Measurements from ENCODE around the gene LST1. TPM values are rescaled to one million over a fixed set of nuclear protein-coding genes. Genes with fewer than 3 reads are reported as not detected.

The LST1 gene
- total RNA-seq, 2 experiments from 2014 or later = 3.0 to 4.2 TPM

GRCh38 chr6:31580807-31581433 is 5.2 kb upstream of the LST1 start:
- H2AFZ ChIP-seq (ENCODE audit: low read length) = peak overlapping the region; percentile 12; the same call in 1 of the 2 replicates
- peak; percentile 89 for DNase-seq (ENCODE audit: low spot score)
- H3K4me2 ChIP-seq (ENCODE audit: low read length) = peak overlapping the region; percentile 88
- no TSS peak for BruUV-seq (replicated peaks)
- POLR2A ChIA-PET = interaction anchor here (0.8 to 6.0 kb wide), 3 partner anchors 11 to 16 kb away, joined by 5 to 49 read pairs (median 6); no protein-coding TSS in a partner anchor
- intact Hi-C loops (cut with micrococcal nuclease; ENCODE audit: unreplicated experiment) = loop anchor here (1.0 to 10.0 kb wide), 4 partner anchors 16 to 176 kb away; partner anchors contain the start of genes MICA and NFKBIL1
- no peaks in the 10 kb centered on the region for H3K9me3 ChIP-seq (ENCODE audit: low read length)
- CTCF ChIA-PET (ENCODE audit: unreplicated experiment) = interaction anchor here (0.8 to 4.4 kb wide), 4 partner anchors 12 to 32 kb away, joined by 3 to 27 read pairs (median 3); partner anchors contain the start of gene NCR3
- H3K27ac ChIP-seq (ENCODE audit: low read depth, low read length, poor library complexity, severe bottlenecking) = peak overlapping the region; percentile 86
- H4K20me1 ChIP-seq (ENCODE audit: insufficient read depth, low read length) = no peaks in the 10 kb centered on the region
- H3K79me2 ChIP-seq (ENCODE audit: insufficient read depth, low read depth, low read length) = peaks cover 13% of the 10 kb centered on the region; the same call in 1 of the 2 replicates
- H3K4me1 ChIP-seq (ENCODE audit: insufficient read depth, low read length, poor library complexity, severe bottlenecking) = peaks cover 78% of the 10 kb centered on the region
- H3K4me3 ChIP-seq (ENCODE audit: low read depth, low read length, poor library complexity, severe bottlenecking) = peak overlapping the region; percentile 87
- TF ChIP-seq, protein P1, sequence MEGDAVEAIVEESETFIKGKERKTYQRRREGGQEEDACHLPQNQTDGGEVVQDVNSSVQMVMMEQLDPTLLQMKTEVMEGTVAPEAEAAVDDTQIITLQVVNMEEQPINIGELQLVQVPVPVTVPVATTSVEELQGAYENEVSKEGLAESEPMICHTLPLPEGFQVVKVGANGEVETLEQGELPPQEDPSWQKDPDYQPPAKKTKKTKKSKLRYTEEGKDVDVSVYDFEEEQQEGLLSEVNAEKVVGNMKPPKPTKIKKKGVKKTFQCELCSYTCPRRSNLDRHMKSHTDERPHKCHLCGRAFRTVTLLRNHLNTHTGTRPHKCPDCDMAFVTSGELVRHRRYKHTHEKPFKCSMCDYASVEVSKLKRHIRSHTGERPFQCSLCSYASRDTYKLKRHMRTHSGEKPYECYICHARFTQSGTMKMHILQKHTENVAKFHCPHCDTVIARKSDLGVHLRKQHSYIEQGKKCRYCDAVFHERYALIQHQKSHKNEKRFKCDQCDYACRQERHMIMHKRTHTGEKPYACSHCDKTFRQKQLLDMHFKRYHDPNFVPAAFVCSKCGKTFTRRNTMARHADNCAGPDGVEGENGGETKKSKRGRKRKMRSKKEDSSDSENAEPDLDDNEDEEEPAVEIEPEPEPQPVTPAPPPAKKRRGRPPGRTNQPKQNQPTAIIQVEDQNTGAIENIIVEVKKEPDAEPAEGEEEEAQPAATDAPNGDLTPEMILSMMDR (conservative IDR thresholded peaks at IDR 0.05; ENCODE audit: low read length) = peak; percentile 93
- no peak for TF ChIP-seq EZH2phosphoT487 (IDR thresholded peaks at IDR 0.05; ENCODE audit: borderline replicate concordance, low read depth, low read length)
- H3K36me3 ChIP-seq (ENCODE audit: insufficient read depth, low read length) = peaks cover 13% of the 10 kb centered on the region; the same call in 1 of the 2 replicates
- H3K9me2 ChIP-seq (ENCODE audit: insufficient read depth, low read length) = no peaks in the 10 kb centered on the region

DNA sequence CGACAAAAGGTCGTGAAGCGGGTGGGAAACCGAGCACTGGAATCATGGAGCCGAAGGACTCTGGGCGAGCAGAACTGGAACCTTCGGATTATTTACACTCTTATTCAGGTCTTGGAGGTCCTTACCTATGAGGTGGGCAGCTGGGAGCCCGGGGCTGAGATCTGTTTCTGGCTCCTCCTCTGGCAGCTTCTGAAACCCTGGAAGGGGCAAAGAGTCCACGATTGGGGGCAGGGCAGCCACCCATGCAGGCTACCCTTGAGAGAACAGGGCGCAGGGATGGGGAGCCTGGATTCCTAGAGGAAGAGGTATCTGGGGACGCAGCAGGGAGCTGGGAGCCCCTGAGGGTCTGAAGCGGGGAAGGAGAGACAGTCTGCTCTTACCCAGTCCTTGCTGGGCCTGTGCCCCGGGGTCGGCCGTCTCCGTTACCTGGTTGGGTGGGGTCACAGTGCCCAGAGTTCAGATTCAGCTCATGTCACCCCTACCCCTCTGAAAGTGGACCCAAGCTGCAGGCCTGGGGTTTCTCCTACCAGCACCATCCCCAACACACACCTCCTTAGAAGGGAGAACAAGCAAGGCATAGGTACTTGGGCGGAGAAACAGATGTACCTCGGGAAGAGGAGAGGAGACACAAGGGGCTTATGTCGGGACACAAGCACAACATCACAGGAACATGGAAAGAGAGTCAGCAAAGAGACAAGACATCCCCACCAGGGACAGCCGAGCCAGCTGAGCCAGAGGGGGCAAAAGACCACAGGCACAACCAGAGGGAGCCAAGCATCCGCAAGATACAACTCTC is 4.4 kb upstream of the LST1 start:
- TSS peak; percentile 93 for BruUV-seq (replicated peaks)
- CTCF ChIA-PET (ENCODE audit: unreplicated experiment) = interaction anchor here (0.6 to 4.4 kb wide), 5 partner anchors 11 to 25 kb away, joined by 3 to 27 read pairs (median 3); partner anchors contain the start of gene NCR3

More for the DNA sequence above, 4.4 kb upstream of the LST1 start:
- Histone ChIP-seq H3K4me2 (ENCODE audit: low read length) (peak overlapping the region; percentile 88), H3K79me2 (ENCODE audit: insufficient read depth, low read depth, low read length) (peaks cover 11% of the 10 kb centered on the region; the same call in 1 of the 2 replicates), H3K36me3 (ENCODE audit: insufficient read depth, low read length) (peaks cover 13% of the 10 kb centered on the region; the same call in 1 of the 2 replicates), H3K4me3 (ENCODE audit: low read depth, low read length, poor library complexity, severe bottlenecking) (peak overlapping the region; percentile 87), H3K27ac (ENCODE audit: low read depth, low read length, poor library complexity, severe bottlenecking) (peak overlapping the region; percentile 86), H3K9me3 (ENCODE audit: low read length) (no peaks in the 10 kb centered on the region), H4K20me1 (ENCODE audit: insufficient read depth, low read length) (no peaks in the 10 kb centered on the region), H3K9me2 (ENCODE audit: insufficient read depth, low read length) (no peaks in the 10 kb centered on the region), H3K4me1 (ENCODE audit: insufficient read depth, low read length, poor library complexity, severe bottlenecking) (peaks cover 78% of the 10 kb centered on the region), H2AFZ (ENCODE audit: low read length) (peak overlapping the region; percentile 12; the same call in 1 of the 2 replicates)
- no peak for DNase-seq (ENCODE audit: low spot score)
- TF ChIP-seq EZH2phosphoT487 (IDR thresholded peaks at IDR 0.05; ENCODE audit: borderline replicate concordance, low read depth, low read length) = no peak
- TF ChIP-seq, protein P1 (conservative IDR thresholded peaks at IDR 0.05; ENCODE audit: low read length) = no peak
- intact Hi-C loops (cut with micrococcal nuclease; ENCODE audit: unreplicated experiment) = loop anchor here (1.0 to 10.0 kb wide), 4 partner anchors 16 to 177 kb away; partner anchors contain the start of genes MICA and NFKBIL1
- POLR2A ChIA-PET = interaction anchor here (0.5 to 6.0 kb wide), 7 partner anchors 11 to 71 kb away, joined by 3 to 49 read pairs (median 5); partner anchors contain the start of genes BAG6, NCR3 and NFKBIL1

Data from OCI-LY7 (cell line).